ENCODE data around the gene SIDT1.
A peak's percentile ranks its signal among the peaks of the same experiment; 100 is the strongest.

Gene SIDT1

GRCh38 chr3:113575206-113575605 is 42.9 kb downstream of the SIDT1 start:
- no peak for ATAC-seq (replicated peaks; ENCODE audit: extremely low read depth, poor library complexity, severe bottlenecking)
- H3K36me3 Mint-ChIP-seq (ENCODE audit: insufficient read depth), result peaks cover 9% of the 10 kb centered on the region
- H3K4me3 Mint-ChIP-seq, result no peak overlapping the region
- H3K27me3 Mint-ChIP-seq, result no peaks in the 10 kb centered on the region
- DNase-seq (ENCODE audit: low spot score in 2 of 2), result no peak
- H3K27ac Mint-ChIP-seq (ENCODE audit: low read depth), result no peak overlapping the region
- H3K9me3 Mint-ChIP-seq, result no peaks in the 10 kb centered on the region
- H3K4me1 Mint-ChIP-seq, result peaks cover 14% of the 10 kb centered on the region

- Mint-ChIP-seq H3K9me3 (no peaks in the 10 kb centered on the region), H3K36me3 (ENCODE audit: insufficient read depth) (peaks cover 33% of the 10 kb centered on the region), H3K4me1 (no peaks in the 10 kb centered on the region), H3K27me3 (no peaks in the 10 kb centered on the region), H3K4me3 (no peak overlapping the region), H3K27ac (ENCODE audit: low read depth) (no peak overlapping the region)
- DNase-seq (ENCODE audit: low spot score in 2 of 2) (no peak), ATAC-seq (replicated peaks; ENCODE audit: extremely low read depth, poor library complexity, severe bottlenecking) (no peak)
Measured at GRCh38 chr3:113585228-113585627, 52.9 kb downstream of the SIDT1 start.

- no peaks in the 10 kb centered on the region for H3K4me1 Mint-ChIP-seq
- no peak for ATAC-seq (replicated peaks; ENCODE audit: extremely low read depth, poor library complexity, severe bottlenecking)
- H3K4me3 Mint-ChIP-seq, result no peak overlapping the region
- DNase-seq (ENCODE audit: low spot score in 2 of 2), result no peak
- H3K9me3 Mint-ChIP-seq, result no peaks in the 10 kb centered on the region
- H3K27ac Mint-ChIP-seq (ENCODE audit: low read depth), result peak overlapping the region; percentile 15
- H3K36me3 Mint-ChIP-seq (ENCODE audit: insufficient read depth), result peaks cover 33% of the 10 kb centered on the region
- H3K27me3 Mint-ChIP-seq, result no peaks in the 10 kb centered on the region
Measured at GRCh38 chr3:113585720-113586119, 53.4 kb downstream of the SIDT1 start.

- H3K27ac Mint-ChIP-seq (ENCODE audit: low read depth), result peak overlapping the region; percentile 25
- no peaks in the 10 kb centered on the region for H3K9me3 Mint-ChIP-seq
Measured at GRCh38 chr3:113588806-113589205, 56.5 kb downstream of the SIDT1 start.

GRCh38 chr3:113589971-113590370 is 57.6 kb downstream of the SIDT1 start:
- ATAC-seq (replicated peaks; ENCODE audit: extremely low read depth, poor library complexity, severe bottlenecking), result no peak
- H3K36me3 Mint-ChIP-seq (ENCODE audit: insufficient read depth), result peaks cover 44% of the 10 kb centered on the region
- no peaks in the 10 kb centered on the region for H3K4me1 Mint-ChIP-seq
- H3K9me3 Mint-ChIP-seq, result no peaks in the 10 kb centered on the region
- no peak for DNase-seq (ENCODE audit: low spot score in 2 of 2)
- no peak overlapping the region for H3K4me3 Mint-ChIP-seq
- no peak overlapping the region for H3K27ac Mint-ChIP-seq (ENCODE audit: low read depth)
- H3K27me3 Mint-ChIP-seq, result no peaks in the 10 kb centered on the region

More at GRCh38 chr3:113588806-113589205, 56.5 kb downstream of the SIDT1 start:
- no peak for DNase-seq (ENCODE audit: low spot score in 2 of 2)
- no peak for ATAC-seq (replicated peaks; ENCODE audit: extremely low read depth, poor library complexity, severe bottlenecking)
- peaks cover 48% of the 10 kb centered on the region for H3K36me3 Mint-ChIP-seq (ENCODE audit: insufficient read depth)
- H3K27me3 Mint-ChIP-seq, result no peaks in the 10 kb centered on the region
- H3K4me3 Mint-ChIP-seq, result no peak overlapping the region
- no peaks in the 10 kb centered on the region for H3K4me1 Mint-ChIP-seq

GRCh38 chr3:113590983-113591382 is 58.6 kb downstream of the SIDT1 start:
- no peaks in the 10 kb centered on the region for H3K9me3 Mint-ChIP-seq
- H3K36me3 Mint-ChIP-seq (ENCODE audit: insufficient read depth), result peaks cover 38% of the 10 kb centered on the region

GRCh38 chr3:113594066-113594465 is 61.7 kb downstream of the SIDT1 start:
- Mint-ChIP-seq H3K4me3 (no peak overlapping the region), H3K4me1 (no peaks in the 10 kb centered on the region), H3K27ac (ENCODE audit: low read depth) (no peak overlapping the region)

More at GRCh38 chr3:113590983-113591382, 58.6 kb downstream of the SIDT1 start:
- H3K27ac Mint-ChIP-seq (ENCODE audit: low read depth), result no peak overlapping the region
- no peak for DNase-seq (ENCODE audit: low spot score in 2 of 2)
- no peak for ATAC-seq (replicated peaks; ENCODE audit: extremely low read depth, poor library complexity, severe bottlenecking)
- no peaks in the 10 kb centered on the region for H3K4me1 Mint-ChIP-seq
- H3K27me3 Mint-ChIP-seq, result no peaks in the 10 kb centered on the region
- no peak overlapping the region for H3K4me3 Mint-ChIP-seq

GRCh38 chr3:113597596-113598354 is 65.4 kb downstream of the SIDT1 start:
- Mint-ChIP-seq H3K27ac (ENCODE audit: low read depth) (no peak overlapping the region), H3K4me3 (no peak overlapping the region), H3K36me3 (ENCODE audit: insufficient read depth) (peaks cover 21% of the 10 kb centered on the region), H3K4me1 (no peaks in the 10 kb centered on the region), H3K9me3 (no peaks in the 10 kb centered on the region), H3K27me3 (no peaks in the 10 kb centered on the region)
- DNase-seq (ENCODE audit: low spot score in 2 of 2), result no peak
- ATAC-seq (replicated peaks; ENCODE audit: extremely low read depth, poor library complexity, severe bottlenecking), result no peak

More at GRCh38 chr3:113594066-113594465, 61.7 kb downstream of the SIDT1 start:
- H3K9me3 Mint-ChIP-seq, result no peaks in the 10 kb centered on the region
- H3K27me3 Mint-ChIP-seq, result no peaks in the 10 kb centered on the region
- no peak for ATAC-seq (replicated peaks; ENCODE audit: extremely low read depth, poor library complexity, severe bottlenecking)
- no peak for DNase-seq (ENCODE audit: low spot score in 2 of 2)
- peaks cover 31% of the 10 kb centered on the region for H3K36me3 Mint-ChIP-seq (ENCODE audit: insufficient read depth)

- Mint-ChIP-seq H3K36me3 (ENCODE audit: insufficient read depth) (peaks cover 30% of the 10 kb centered on the region), H3K4me1 (peaks cover 5% of the 10 kb centered on the region), H3K27ac (ENCODE audit: low read depth) (no peak overlapping the region), H3K9me3 (no peaks in the 10 kb centered on the region), H3K4me3 (no peak overlapping the region), H3K27me3 (no peaks in the 10 kb centered on the region)
- no peak for DNase-seq (ENCODE audit: low spot score in 2 of 2)
- ATAC-seq (replicated peaks; ENCODE audit: extremely low read depth, poor library complexity, severe bottlenecking), result no peak
Measured at GRCh38 chr3:113600418-113601182, 68.2 kb downstream of the SIDT1 start.

GRCh38 chr3:113601240-113601639 is 68.9 kb downstream of the SIDT1 start:
- Mint-ChIP-seq H3K27ac (ENCODE audit: low read depth) (no peak overlapping the region), H3K9me3 (no peaks in the 10 kb centered on the region), H3K4me1 (peaks cover 6% of the 10 kb centered on the region), H3K4me3 (no peak overlapping the region), H3K36me3 (ENCODE audit: insufficient read depth) (peaks cover 32% of the 10 kb centered on the region), H3K27me3 (no peaks in the 10 kb centered on the region)
- DNase-seq (ENCODE audit: low spot score in 2 of 2) (no peak), ATAC-seq (replicated peaks; ENCODE audit: extremely low read depth, poor library complexity, severe bottlenecking) (no peak)

GRCh38 chr3:113602256-113602655 is 69.9 kb downstream of the SIDT1 start:
- no peak for DNase-seq (ENCODE audit: low spot score in 2 of 2)
- H3K27ac Mint-ChIP-seq (ENCODE audit: low read depth), result no peak overlapping the region
- no peaks in the 10 kb centered on the region for H3K27me3 Mint-ChIP-seq
- H3K36me3 Mint-ChIP-seq (ENCODE audit: insufficient read depth), result peaks cover 33% of the 10 kb centered on the region
- peaks cover 16% of the 10 kb centered on the region for H3K4me1 Mint-ChIP-seq
- no peak for ATAC-seq (replicated peaks; ENCODE audit: extremely low read depth, poor library complexity, severe bottlenecking)
- no peaks in the 10 kb centered on the region for H3K9me3 Mint-ChIP-seq
- no peak overlapping the region for H3K4me3 Mint-ChIP-seq

- peaks cover 36% of the 10 kb centered on the region for H3K36me3 Mint-ChIP-seq (ENCODE audit: insufficient read depth)
- no peak for ATAC-seq (replicated peaks; ENCODE audit: extremely low read depth, poor library complexity, severe bottlenecking)
- DNase-seq (ENCODE audit: low spot score in 2 of 2), result no peak
Measured at GRCh38 chr3:113602836-113603235, 70.5 kb downstream of the SIDT1 start.

More at GRCh38 chr3:113602836-113603235, 70.5 kb downstream of the SIDT1 start:
- no peaks in the 10 kb centered on the region for H3K27me3 Mint-ChIP-seq
- no peaks in the 10 kb centered on the region for H3K9me3 Mint-ChIP-seq
- no peak overlapping the region for H3K27ac Mint-ChIP-seq (ENCODE audit: low read depth)
- peaks cover 18% of the 10 kb centered on the region for H3K4me1 Mint-ChIP-seq
- no peak overlapping the region for H3K4me3 Mint-ChIP-seq
